Esophagus muscularis mucosa (tissue), 4 donors: ENCODE measurements around the gene EFL1. TPM values are rescaled to one million over a fixed set of nuclear protein-coding genes. Genes with fewer than 3 reads are reported as not detected.

Experiments
- DNase-seq: peaks from one replicate; pipeline ENCODE4 v3.0.0-alpha.2; 2017; ENCODE audit errors: extremely low spot score
- H3K27ac ChIP-seq, 4 donors: fragments of 200-600 bp; sonication (generic); replicated peaks in 1 of 4; 1 replicate in 3 of 4; 2 replicates in 1 of 4; pipeline ENCODE4 v1.5.1; 2016 to 2019; ENCODE audit warnings: mild to moderate bottlenecking in 1 of 4
- H3K27me3 ChIP-seq, 4 donors: fragments of 200-600 bp; sonication (generic); one replicate each; pipeline versions ENCODE4 v1.5.1 to v1.6.0; 2016 to 2019
- H3K36me3 ChIP-seq, 4 donors: fragments of 200-600 bp; sonication (generic); one replicate each; pipeline ENCODE4 v1.5.1; 2016 to 2019
- H3K4me1 ChIP-seq, 4 donors: fragments of 200-600 bp; sonication (generic); one replicate each; pipeline ENCODE4 v1.5.1; 2016 to 2019
- H3K4me3 ChIP-seq, 4 donors: fragments of 200-600 bp; sonication (generic); 1 replicate in 2 of 4; 2 replicates in 2 of 4; pipeline ENCODE4 v1.5.1; 2016 to 2019; ENCODE audit warnings: mild to moderate bottlenecking in 4 of 4, moderate library complexity in 1 of 4
- H3K9me3 ChIP-seq, 4 donors: fragments of 200-600 bp; sonication (generic); 1 replicate in 3 of 4; 2 replicates in 1 of 4; pipeline ENCODE4 v1.5.1; 2016 to 2019
- EP300 ChIP-seq: sonication (generic); formaldehyde crosslinking; IDR thresholded peaks from one replicate; pipeline ENCODE4 v1.6.1; 2017; ENCODE audit warnings: antibody characterized with exemption
- POLR2A ChIP-seq: fragments of 450-650 bp; IDR thresholded peaks from one replicate; pipeline ENCODE4 v1.6.1; 2017; ENCODE audit warnings: antibody characterized with exemption, moderate library complexity, mild to moderate bottlenecking, low read depth
- POLR2AphosphoS5 ChIP-seq, 2 donors: sonication (generic); formaldehyde crosslinking; IDR thresholded peaks; one replicate each; pipeline ENCODE4 v1.6.1; 2017; ENCODE audit warnings: antibody characterized with exemption in 2 of 2
- WGBS: methylation state at CpG from one replicate; pipeline ENCODE4 v1.1.5; 2018; 5-methylcytosine and 5-hydroxymethylcytosine counted together
- intact Hi-C: fragments of 100-400 bp; cut with DNase I; formaldehyde crosslinking; loops from one replicate; pipeline ENCODE4 v1.15.1; 2023
- total RNA-seq, 4 donors: library from RNA; depleted of rRNA; stranded (reverse); fragments of >200 nt; gene quantifications; one replicate each; pipeline versions ENCODE4 v1.1.0 to v1.2.1, GENCODE V29; 2016
- TF ChIP-seq, protein P1 (sequence below), 3 experiments: fragments of 200-600 bp in 2 of 3; fragments of 450-650 bp in 1 of 3; sonication (generic) in 2 of 3; IDR thresholded peaks; one replicate each; pipeline ENCODE4 v1.5.1; 2017 to 2019; ENCODE audit warnings: antibody characterized with exemption in 3 of 3, mild to moderate bottlenecking in 2 of 3, moderate library complexity in 1 of 3

Gene EFL1
- total RNA-seq, 4 donors from 2014 or later, result 13.0 to 17.4 (median 13.2) TPM

DNA sequence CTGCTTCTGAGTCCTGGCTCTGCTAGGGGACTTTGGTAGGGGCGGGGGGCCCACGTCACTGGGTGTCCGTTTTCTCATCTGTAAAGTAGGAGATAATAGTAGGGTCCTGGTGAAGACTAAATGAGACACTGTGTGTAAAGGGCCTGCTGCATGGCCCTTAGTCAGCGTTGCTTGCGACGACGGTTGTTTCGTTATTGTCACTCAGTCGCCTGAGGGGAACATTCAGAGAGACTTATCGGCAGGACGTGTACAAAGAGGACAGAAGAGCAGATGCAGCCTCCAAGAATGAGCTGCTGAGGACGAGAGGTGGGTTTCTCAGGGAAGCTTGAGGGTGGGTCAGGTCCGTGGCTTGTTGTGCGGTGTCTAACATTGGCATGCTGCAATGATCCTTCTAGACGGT is 163.9 kb downstream of the EFL1 start:
- intact Hi-C loops, result no loop called here
- Histone ChIP-seq H3K9me3 (no peaks in the 10 kb centered on the region), H3K4me1 (no peaks in the 10 kb centered on the region), H3K27ac (no peak overlapping the region), H3K36me3 (no peaks in the 10 kb centered on the region), H3K4me3 (no peak overlapping the region), H3K27me3 (no peaks in the 10 kb centered on the region)
- WGBS, result 94% methylated on average over 15 of the region's 15 CpGs
- no peak for TF ChIP-seq POLR2A
- no peak for TF ChIP-seq POLR2AphosphoS5 (IDR thresholded peaks at IDR 0.05)
- TF ChIP-seq, protein P1, sequence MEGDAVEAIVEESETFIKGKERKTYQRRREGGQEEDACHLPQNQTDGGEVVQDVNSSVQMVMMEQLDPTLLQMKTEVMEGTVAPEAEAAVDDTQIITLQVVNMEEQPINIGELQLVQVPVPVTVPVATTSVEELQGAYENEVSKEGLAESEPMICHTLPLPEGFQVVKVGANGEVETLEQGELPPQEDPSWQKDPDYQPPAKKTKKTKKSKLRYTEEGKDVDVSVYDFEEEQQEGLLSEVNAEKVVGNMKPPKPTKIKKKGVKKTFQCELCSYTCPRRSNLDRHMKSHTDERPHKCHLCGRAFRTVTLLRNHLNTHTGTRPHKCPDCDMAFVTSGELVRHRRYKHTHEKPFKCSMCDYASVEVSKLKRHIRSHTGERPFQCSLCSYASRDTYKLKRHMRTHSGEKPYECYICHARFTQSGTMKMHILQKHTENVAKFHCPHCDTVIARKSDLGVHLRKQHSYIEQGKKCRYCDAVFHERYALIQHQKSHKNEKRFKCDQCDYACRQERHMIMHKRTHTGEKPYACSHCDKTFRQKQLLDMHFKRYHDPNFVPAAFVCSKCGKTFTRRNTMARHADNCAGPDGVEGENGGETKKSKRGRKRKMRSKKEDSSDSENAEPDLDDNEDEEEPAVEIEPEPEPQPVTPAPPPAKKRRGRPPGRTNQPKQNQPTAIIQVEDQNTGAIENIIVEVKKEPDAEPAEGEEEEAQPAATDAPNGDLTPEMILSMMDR (IDR thresholded peaks at IDR 0.05), result no peak
- no peak for TF ChIP-seq EP300
- no peak for DNase-seq

DNA sequence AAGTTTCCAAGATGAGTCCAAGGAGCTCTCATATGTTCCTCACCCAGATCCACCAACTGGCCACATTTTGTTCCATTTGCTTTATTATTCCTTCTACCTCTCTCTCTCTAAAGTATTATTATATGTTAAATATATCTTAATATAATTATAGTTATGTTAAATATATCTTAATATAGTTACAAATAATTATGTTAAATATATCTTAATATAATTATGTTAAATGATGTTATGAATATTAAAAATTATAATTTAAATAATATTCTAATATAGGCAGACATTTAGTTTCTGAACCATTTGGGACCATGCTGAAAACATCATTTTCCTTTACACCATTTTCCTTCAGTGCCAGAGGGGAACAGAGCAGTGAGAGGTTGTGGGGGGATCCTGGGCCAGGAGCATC is 166.7 kb downstream of the EFL1 start:
- no peak for TF ChIP-seq POLR2A
- no peak for TF ChIP-seq POLR2AphosphoS5 (IDR thresholded peaks at IDR 0.05)
- no peak for TF ChIP-seq EP300
- TF ChIP-seq, protein P1 (IDR thresholded peaks at IDR 0.05), result no peak

DNA sequence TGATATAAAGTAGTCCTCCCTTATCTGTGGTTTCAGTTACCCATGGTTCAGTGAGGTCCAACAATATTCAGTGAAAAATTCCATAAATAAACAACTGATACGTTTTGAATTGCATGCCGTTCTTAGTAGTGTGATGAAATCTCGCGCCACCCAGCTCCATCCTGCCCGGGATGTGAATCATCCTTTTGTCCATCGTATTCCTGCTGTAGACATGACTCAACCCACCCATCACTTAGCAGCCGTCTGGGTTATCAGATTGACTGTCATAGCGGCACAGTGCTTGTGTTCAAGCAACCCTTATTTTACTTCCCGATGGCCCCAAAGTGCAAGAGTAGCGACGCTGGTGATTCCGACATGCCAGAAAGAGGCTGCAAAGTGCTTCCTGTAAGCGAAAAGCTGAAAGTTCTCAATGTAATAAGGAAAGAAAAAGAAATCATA is 168.7 kb downstream of the EFL1 start:
- no peak overlapping the region for H3K27ac ChIP-seq
- H3K9me3 ChIP-seq, result no peaks in the 10 kb centered on the region
- TF ChIP-seq, protein P1 (IDR thresholded peaks at IDR 0.05), result no peak
- no peak for TF ChIP-seq POLR2AphosphoS5 (IDR thresholded peaks at IDR 0.05)
- TF ChIP-seq POLR2A, result no peak
- no peak for TF ChIP-seq EP300
- H3K36me3 ChIP-seq, result no peaks in the 10 kb centered on the region
- intact Hi-C loops, result no loop called here
- H3K4me3 ChIP-seq, result no peak overlapping the region
- WGBS, result 87% methylated on average over 13 of the region's 13 CpGs
- no peaks in the 10 kb centered on the region for H3K27me3 ChIP-seq
- no peaks in the 10 kb centered on the region for H3K4me1 ChIP-seq
- DNase-seq, result no peak

More for the DNA sequence above, 166.7 kb downstream of the EFL1 start:
- Histone ChIP-seq H3K27me3 (no peaks in the 10 kb centered on the region), H3K36me3 (no peaks in the 10 kb centered on the region), H3K9me3 (no peaks in the 10 kb centered on the region), H3K4me3 (no peak overlapping the region), H3K4me1 (no peaks in the 10 kb centered on the region), H3K27ac (no peak overlapping the region)
- DNase-seq, result no peak
- intact Hi-C loops, result no loop called here

DNA sequence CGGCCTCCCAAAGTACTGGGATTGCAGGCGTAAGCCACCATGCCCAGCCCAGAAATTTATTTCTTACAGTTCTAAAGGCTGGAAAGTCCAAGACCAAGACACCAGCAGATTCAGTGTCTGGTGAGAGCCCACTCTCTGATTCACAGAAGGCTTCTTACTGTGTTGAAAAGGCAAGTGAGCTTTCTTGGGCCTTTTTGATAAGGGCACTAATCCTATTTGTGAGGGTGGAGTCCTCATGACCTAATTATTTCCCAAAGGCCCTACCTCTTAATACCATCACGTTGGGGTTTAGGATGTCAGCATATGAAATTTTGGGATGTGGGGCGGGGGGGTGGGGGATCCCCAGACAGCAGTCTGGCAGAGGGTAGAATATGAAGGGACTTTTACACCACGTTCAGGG is 169.2 kb downstream of the EFL1 start:
- Histone ChIP-seq H3K4me3 (no peak overlapping the region), H3K36me3 (no peaks in the 10 kb centered on the region), H3K27me3 (no peaks in the 10 kb centered on the region), H3K4me1 (no peaks in the 10 kb centered on the region), H3K27ac (no peak overlapping the region), H3K9me3 (no peaks in the 10 kb centered on the region)
- WGBS, result 90% methylated on average over 5 of the region's 5 CpGs
- intact Hi-C loops, result no loop called here
- no peak for DNase-seq
- no peak for TF ChIP-seq POLR2A
- TF ChIP-seq EP300, result no peak
- TF ChIP-seq, protein P1 (IDR thresholded peaks at IDR 0.05), result no peak
- TF ChIP-seq POLR2AphosphoS5 (IDR thresholded peaks at IDR 0.05), result no peak

DNA sequence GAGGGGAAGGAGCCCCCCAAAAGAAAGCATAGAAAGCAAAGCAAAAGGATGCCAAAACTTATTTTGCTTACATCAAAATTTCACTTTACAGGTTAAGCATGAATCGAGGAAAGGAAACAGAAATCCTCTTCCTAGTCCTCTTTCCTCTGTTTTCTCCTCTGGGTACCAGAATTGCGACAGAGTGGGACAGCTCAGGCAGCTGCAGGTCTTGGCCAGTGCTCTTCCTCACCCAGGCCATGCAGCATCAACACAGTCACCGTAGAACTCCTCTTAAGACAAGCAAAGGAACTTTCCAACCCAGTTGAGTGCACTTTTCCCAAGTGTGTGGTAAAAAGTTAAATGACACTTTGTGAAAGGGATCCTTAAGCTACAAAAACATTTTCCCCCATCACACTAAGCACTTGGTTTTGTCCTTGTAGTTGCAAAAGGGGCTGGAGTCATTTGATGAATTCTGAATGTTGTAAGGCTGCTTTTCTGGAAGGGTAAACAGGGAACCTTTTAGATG is 170.8 kb downstream of the EFL1 start:
- Histone ChIP-seq H3K27ac (no peak overlapping the region), H3K36me3 (no peaks in the 10 kb centered on the region), H3K27me3 (no peaks in the 10 kb centered on the region), H3K4me1 (no peaks in the 10 kb centered on the region), H3K4me3 (no peak overlapping the region), H3K9me3 (no peaks in the 10 kb centered on the region)
- WGBS, result 83% methylated on average over 3 of the region's 3 CpGs
- no peak for TF ChIP-seq POLR2AphosphoS5 (IDR thresholded peaks at IDR 0.05)
- TF ChIP-seq, protein P1 (IDR thresholded peaks at IDR 0.05), result no peak
- no peak for TF ChIP-seq EP300
- no peak for TF ChIP-seq POLR2A
- intact Hi-C loops, result no loop called here
- DNase-seq, result no peak
